ENCODE data around the gene HMBS. TPM values are rescaled to one million over a fixed set of nuclear protein-coding genes. Genes with fewer than 3 reads are reported as not detected.

The HMBS gene
- total RNA-seq, 3 donors from 2014 or later = 5.6 to 21.6 (median 8.9) TPM

DNA sequence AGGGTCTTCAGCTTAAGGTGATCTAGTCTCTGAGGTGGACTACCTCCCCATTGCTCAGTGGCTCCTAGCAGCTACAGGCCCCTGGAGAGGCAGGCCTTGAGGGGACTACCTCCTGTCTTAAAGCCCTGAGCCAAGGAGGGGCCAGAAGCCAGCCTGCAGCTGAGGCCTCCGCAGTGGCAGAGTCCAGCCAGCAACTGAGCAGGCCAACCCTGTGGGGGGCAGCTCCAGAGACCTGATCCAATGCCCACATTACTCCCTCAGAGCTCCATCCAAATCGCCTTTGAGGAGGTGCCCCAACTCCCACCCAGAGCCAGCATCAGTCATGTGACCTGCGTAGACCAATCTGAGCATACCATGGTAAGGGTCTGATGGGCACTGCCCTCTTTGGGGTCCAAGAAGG, 25.2 kb downstream of the HMBS start:
- Histone ChIP-seq H3K4me3 (no peak overlapping the region), H3K27ac (no peak overlapping the region), H3K4me1 (peaks cover 0 to 4% of the 10 kb centered on the region in 2 donors), H3K27me3 (no peaks in the 10 kb centered on the region), H3K36me3 (peaks cover 4% of the 10 kb centered on the region), H3K9me3 (no peaks in the 10 kb centered on the region)
- no peak for DNase-seq (ENCODE audit: low spot score in 2 of 2)
- no peak for TF ChIP-seq POLR2A (IDR thresholded peaks at IDR 0.05)
- TF ChIP-seq, protein P1, sequence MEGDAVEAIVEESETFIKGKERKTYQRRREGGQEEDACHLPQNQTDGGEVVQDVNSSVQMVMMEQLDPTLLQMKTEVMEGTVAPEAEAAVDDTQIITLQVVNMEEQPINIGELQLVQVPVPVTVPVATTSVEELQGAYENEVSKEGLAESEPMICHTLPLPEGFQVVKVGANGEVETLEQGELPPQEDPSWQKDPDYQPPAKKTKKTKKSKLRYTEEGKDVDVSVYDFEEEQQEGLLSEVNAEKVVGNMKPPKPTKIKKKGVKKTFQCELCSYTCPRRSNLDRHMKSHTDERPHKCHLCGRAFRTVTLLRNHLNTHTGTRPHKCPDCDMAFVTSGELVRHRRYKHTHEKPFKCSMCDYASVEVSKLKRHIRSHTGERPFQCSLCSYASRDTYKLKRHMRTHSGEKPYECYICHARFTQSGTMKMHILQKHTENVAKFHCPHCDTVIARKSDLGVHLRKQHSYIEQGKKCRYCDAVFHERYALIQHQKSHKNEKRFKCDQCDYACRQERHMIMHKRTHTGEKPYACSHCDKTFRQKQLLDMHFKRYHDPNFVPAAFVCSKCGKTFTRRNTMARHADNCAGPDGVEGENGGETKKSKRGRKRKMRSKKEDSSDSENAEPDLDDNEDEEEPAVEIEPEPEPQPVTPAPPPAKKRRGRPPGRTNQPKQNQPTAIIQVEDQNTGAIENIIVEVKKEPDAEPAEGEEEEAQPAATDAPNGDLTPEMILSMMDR (IDR thresholded peaks at IDR 0.05) = no peak
- intact Hi-C loops (cut with DNase I; ENCODE audit: low total_unique reads) = no loop called here

DNA sequence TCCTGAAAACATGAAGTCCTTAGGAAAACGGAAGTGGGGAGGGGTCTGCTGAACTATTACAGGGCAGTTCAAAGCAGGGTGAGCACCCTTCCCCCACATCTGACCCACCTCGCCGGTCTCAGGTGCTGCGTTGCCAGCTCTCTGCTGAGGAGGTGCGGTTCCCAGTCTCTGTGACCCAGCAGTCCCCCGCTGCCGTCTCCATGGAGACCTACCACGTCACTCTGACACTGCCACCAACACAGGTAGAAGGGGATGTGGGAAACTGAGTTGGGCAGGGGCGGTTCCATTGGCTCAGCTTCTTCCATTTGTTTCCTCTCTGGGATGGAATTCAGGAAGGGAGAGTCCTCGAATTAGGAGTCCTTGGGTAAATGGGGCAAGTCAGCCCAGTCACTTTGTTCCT, 25.8 kb downstream of the HMBS start:
- no peak overlapping the region for H3K27ac ChIP-seq
- no peak overlapping the region for H3K4me3 ChIP-seq
- H3K27me3 ChIP-seq = no peaks in the 10 kb centered on the region
- no peaks in the 10 kb centered on the region for H3K9me3 ChIP-seq
- intact Hi-C loops (cut with DNase I; ENCODE audit: low total_unique reads) = no loop called here
- no peak for DNase-seq (ENCODE audit: low spot score in 2 of 2)
- H3K4me1 ChIP-seq = peaks cover 0 to 4% of the 10 kb centered on the region in 2 donors
- no peak for TF ChIP-seq POLR2AphosphoS5 (IDR thresholded peaks at IDR 0.05)
- TF ChIP-seq, protein P1 (IDR thresholded peaks at IDR 0.05) = no peak
- no peak for TF ChIP-seq POLR2A (IDR thresholded peaks at IDR 0.05)
- peaks cover 4% of the 10 kb centered on the region for H3K36me3 ChIP-seq

DNA sequence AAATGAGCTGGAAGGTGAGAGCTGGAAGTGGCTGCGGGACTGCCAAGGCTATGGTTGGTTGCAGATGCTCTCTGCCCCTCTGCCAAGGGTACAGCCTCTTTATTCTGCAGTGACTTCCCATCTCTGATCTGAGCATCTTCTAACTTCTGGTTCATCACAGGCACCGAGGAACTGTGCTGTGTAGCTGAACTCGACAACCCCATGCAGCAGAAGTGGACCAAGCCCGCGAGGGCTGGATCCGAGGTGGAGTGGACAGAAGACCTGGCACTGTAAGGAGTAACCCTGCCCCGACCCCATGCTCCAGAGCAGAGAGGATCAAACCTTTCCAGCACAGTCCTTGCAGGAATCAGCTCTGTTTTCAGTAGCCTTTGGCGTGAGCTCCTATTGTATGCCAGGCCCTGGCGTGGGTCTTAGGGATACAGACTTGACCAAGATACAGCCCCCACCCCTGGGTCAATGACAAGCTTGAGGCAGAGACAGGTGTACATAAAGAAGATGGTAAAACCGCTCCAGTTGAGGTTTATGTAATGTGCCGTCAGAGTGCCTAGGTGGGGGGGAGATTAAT, 26.8 kb downstream of the HMBS start:
- peaks cover 4% of the 10 kb centered on the region for H3K36me3 ChIP-seq
- H3K27ac ChIP-seq = no peak overlapping the region
- TF ChIP-seq POLR2A (IDR thresholded peaks at IDR 0.05) = no peak
- TF ChIP-seq POLR2AphosphoS5 (IDR thresholded peaks at IDR 0.05) = no peak
- TF ChIP-seq, protein P1 (IDR thresholded peaks at IDR 0.05) = no peak
- H3K9me3 ChIP-seq = no peaks in the 10 kb centered on the region
- intact Hi-C loops (cut with DNase I; ENCODE audit: low total_unique reads) = no loop called here
- H3K4me1 ChIP-seq = peaks cover 0 to 4% of the 10 kb centered on the region in 2 donors
- no peaks in the 10 kb centered on the region for H3K27me3 ChIP-seq
- no peak for DNase-seq (ENCODE audit: low spot score in 2 of 2)
- no peak overlapping the region for H3K4me3 ChIP-seq

DNA sequence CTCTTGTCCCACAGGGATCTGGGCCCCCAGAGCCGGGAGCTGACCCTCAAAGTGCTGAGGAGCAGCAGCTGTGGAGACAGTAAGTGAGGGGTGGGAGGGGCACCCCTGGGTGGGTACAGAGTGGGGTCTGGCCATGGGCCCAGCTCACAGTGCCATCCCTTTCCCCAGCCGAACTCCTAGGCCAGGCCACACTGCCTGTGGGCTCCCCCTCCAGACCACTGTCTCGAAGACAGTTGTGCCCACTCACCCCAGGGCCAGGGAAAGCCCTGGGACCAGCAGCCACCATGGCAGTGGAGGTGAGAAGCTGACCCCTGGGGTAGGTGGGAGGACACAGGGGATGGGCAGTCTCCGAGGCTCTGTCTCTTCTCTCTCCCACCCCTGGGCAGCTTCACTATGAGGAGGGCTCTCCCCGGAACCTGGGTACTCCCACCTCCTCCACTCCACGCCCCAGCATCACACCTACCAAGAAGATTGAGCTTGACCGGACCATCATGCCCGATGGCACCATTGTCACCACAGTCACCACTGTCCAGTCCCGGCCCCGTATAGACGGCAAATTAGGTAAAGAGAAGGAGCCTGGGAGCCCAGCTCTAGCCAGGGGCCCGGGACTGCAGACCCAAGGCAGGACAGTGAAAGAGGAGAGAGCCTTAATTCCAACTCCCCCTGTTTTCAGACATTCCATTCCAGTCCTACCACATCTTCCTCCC, 27.8 kb downstream of the HMBS start:
- no peaks in the 10 kb centered on the region for H3K9me3 ChIP-seq
- H3K4me1 ChIP-seq = peaks cover 0 to 4% of the 10 kb centered on the region in 2 donors
- H3K4me3 ChIP-seq = no peak overlapping the region
- no peak for DNase-seq (ENCODE audit: low spot score in 2 of 2)
- intact Hi-C loops (cut with DNase I; ENCODE audit: low total_unique reads) = no loop called here
- no peaks in the 10 kb centered on the region for H3K27me3 ChIP-seq
- no peak overlapping the region for H3K27ac ChIP-seq
- TF ChIP-seq, protein P1 (IDR thresholded peaks at IDR 0.05) = no peak
- TF ChIP-seq POLR2AphosphoS5 (IDR thresholded peaks at IDR 0.05) = no peak
- TF ChIP-seq POLR2A (IDR thresholded peaks at IDR 0.05) = no peak
- H3K36me3 ChIP-seq = peaks cover 4% of the 10 kb centered on the region

DNA sequence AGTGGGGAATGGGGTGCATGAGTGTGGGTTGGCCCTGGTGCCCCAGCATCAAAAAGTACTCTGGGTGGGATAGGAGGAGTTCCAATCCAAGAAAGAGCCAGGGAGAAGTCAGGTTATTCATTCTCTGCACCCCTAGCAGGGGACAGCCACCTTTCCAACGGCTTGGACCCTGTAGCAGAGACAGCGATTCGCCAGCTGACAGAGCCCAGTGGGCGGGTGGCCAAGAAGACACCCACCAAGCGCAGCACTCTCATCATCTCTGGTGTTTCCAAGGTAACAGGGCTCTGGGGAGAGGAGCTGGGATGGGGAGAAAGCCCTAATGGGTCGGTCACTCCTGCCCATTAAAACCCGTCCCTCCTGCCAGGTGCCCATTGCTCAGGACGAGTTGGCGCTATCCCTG, 29.0 kb downstream of the HMBS start:
- intact Hi-C loops (cut with DNase I; ENCODE audit: low total_unique reads) = no loop called here
- DNase-seq (ENCODE audit: low spot score in 2 of 2) = no peak
- TF ChIP-seq, protein P1 (IDR thresholded peaks at IDR 0.05) = no peak
- TF ChIP-seq POLR2AphosphoS5 (IDR thresholded peaks at IDR 0.05) (no peak), POLR2A (IDR thresholded peaks at IDR 0.05) (no peak)
- peaks cover 4% of the 10 kb centered on the region for H3K36me3 ChIP-seq
- H3K4me3 ChIP-seq = no peak overlapping the region
- H3K27ac ChIP-seq = no peak overlapping the region
- no peaks in the 10 kb centered on the region for H3K27me3 ChIP-seq
- H3K4me1 ChIP-seq = no peaks in the 10 kb centered on the region
- H3K9me3 ChIP-seq = no peaks in the 10 kb centered on the region
